Measurements from ENCODE around the gene NUP42. TPM values are rescaled to one million over a fixed set of nuclear protein-coding genes. Genes with fewer than 3 reads are reported as not detected.

The NUP42 gene
- total RNA-seq, 2 experiments from 2014 or later, result 24.1 to 31.7 TPM

- ChIA-PET CTCF (interaction anchor here (0.8 kb wide), 1 partner anchor 8 kb away, joined by 3 read pairs; no protein-coding TSS in a partner anchor), POLR2A (interaction anchor here (0.6 kb wide), 1 partner anchor 1811 kb away, joined by 4 read pairs; no protein-coding TSS in a partner anchor)
- Mint-ChIP-seq H3K4me3 (no peak overlapping the region), H3K27me3 (peaks cover 16% of the 10 kb centered on the region), H3K36me3 (peaks cover 21% of the 10 kb centered on the region), H3K9me3 (peaks cover 2% of the 10 kb centered on the region), H3K4me1 (ENCODE audit: low read depth) (peaks cover 4% of the 10 kb centered on the region), H3K27ac (no peak overlapping the region)
- intact Hi-C loops (cut with micrococcal nuclease), result no loop called here
- DNase-seq, result no peak
These were observed 24.3 kb downstream of the NUP42 start for GRCh38 chr7:23205909-23206767.

- peaks cover 2% of the 10 kb centered on the region for H3K9me3 Mint-ChIP-seq
- no peak overlapping the region for H3K4me3 Mint-ChIP-seq
- ChIA-PET POLR2A (no interaction called here), CTCF (no interaction called here)
- peaks cover 4% of the 10 kb centered on the region for H3K4me1 Mint-ChIP-seq (ENCODE audit: low read depth)
- peaks cover 16% of the 10 kb centered on the region for H3K27me3 Mint-ChIP-seq
- DNase-seq, result no peak
- H3K27ac Mint-ChIP-seq, result no peak overlapping the region
- peaks cover 14% of the 10 kb centered on the region for H3K36me3 Mint-ChIP-seq
- intact Hi-C loops (cut with micrococcal nuclease), result no loop called here
These were observed 25.2 kb downstream of the NUP42 start for GRCh38 chr7:23207021-23207420.

DNA sequence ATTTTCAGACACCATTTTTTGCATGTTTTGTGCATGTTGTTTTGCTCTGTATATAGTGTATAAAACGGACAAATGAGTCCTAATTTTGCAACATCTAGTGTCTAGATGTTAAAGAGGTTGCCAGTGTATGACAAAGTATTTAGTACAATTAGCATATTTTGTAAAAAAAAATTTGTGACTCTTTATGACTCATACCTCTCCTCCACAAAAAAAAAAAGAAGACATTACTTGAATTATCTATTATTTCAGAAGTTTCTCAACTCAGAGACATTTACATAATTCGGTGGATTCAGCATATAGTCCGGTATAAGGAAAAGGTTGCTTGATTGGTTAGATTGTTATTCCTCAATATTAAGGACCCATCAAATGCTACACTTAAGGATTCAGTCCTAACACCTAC, 26.0 kb downstream of the NUP42 start:
- Mint-ChIP-seq H3K4me1 (ENCODE audit: low read depth) (peaks cover 4% of the 10 kb centered on the region), H3K27me3 (peaks cover 16% of the 10 kb centered on the region), H3K9me3 (peaks cover 2% of the 10 kb centered on the region), H3K4me3 (no peak overlapping the region), H3K27ac (no peak overlapping the region), H3K36me3 (peaks cover 13% of the 10 kb centered on the region)
- ChIA-PET CTCF (no interaction called here), POLR2A (no interaction called here)
- DNase-seq, result no peak
- intact Hi-C loops (cut with micrococcal nuclease), result no loop called here

DNA sequence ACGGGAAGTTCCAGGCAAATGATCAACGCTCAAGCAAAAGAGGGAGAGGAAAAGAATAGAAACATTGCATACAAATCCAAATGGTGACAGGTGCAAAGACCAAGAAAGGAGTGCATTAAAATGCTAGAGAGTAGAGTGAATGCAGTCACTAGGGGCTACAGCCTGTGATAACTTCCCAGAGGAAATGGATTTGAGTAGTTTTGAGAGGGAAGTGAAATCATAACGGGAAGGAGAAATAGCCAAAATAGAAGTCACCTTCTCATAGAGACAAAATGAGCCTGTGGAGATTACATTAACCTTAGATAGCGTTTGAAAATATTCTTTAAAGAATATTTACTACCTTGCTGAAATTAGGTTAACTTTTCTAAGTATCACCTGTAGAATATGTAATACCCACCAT, 26.5 kb downstream of the NUP42 start:
- CTCF ChIA-PET, result no interaction called here
- Mint-ChIP-seq H3K9me3 (peaks cover 2% of the 10 kb centered on the region), H3K4me3 (no peak overlapping the region), H3K27ac (no peak overlapping the region), H3K4me1 (ENCODE audit: low read depth) (peaks cover 4% of the 10 kb centered on the region), H3K36me3 (peaks cover 9% of the 10 kb centered on the region), H3K27me3 (peaks cover 16% of the 10 kb centered on the region)
- no peak for DNase-seq
- intact Hi-C loops (cut with micrococcal nuclease), result no loop called here
- POLR2A ChIA-PET, result no interaction called here

DNA sequence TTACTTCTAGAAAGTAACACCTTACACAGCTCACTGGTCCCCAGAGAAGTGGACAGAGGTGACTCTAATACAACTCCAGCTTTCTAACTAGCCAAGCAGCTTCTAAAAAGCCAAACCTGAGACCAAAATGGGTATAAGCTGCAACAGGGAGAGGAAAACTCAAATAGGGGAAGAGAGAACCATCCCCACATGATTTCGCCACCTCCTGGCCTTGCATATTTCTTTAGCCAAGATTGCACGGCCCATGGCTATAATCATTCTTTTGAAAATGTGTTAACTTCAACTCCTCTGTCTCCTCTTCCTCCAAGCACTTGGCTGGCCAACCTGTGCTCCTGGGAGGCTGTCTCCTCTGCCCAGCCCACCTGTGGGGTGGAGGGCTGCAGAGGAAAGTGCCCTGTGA, 28.7 kb downstream of the NUP42 start:
- peaks cover 2% of the 10 kb centered on the region for H3K4me1 Mint-ChIP-seq (ENCODE audit: low read depth)
- peaks cover 13% of the 10 kb centered on the region for H3K27me3 Mint-ChIP-seq
- POLR2A ChIA-PET, result no interaction called here
- intact Hi-C loops (cut with micrococcal nuclease), result no loop called here
- CTCF ChIA-PET, result no interaction called here
- no peak overlapping the region for H3K27ac Mint-ChIP-seq
- H3K36me3 Mint-ChIP-seq, result no peaks in the 10 kb centered on the region
- DNase-seq, result no peak
- no peaks in the 10 kb centered on the region for H3K9me3 Mint-ChIP-seq
- no peak overlapping the region for H3K4me3 Mint-ChIP-seq

GRCh38 chr7:23211589-23211988, 29.7 kb downstream of the NUP42 start:
- intact Hi-C loops (cut with micrococcal nuclease), result no loop called here
- Mint-ChIP-seq H3K27me3 (peaks cover 9% of the 10 kb centered on the region), H3K4me3 (no peak overlapping the region), H3K36me3 (no peaks in the 10 kb centered on the region), H3K9me3 (no peaks in the 10 kb centered on the region), H3K27ac (no peak overlapping the region), H3K4me1 (ENCODE audit: low read depth) (no peaks in the 10 kb centered on the region)
- ChIA-PET POLR2A (no interaction called here), CTCF (interaction anchor here (0.7 kb wide), 1 partner anchor 17 kb away, joined by 3 read pairs; no protein-coding TSS in a partner anchor)
- no peak for DNase-seq

DNA sequence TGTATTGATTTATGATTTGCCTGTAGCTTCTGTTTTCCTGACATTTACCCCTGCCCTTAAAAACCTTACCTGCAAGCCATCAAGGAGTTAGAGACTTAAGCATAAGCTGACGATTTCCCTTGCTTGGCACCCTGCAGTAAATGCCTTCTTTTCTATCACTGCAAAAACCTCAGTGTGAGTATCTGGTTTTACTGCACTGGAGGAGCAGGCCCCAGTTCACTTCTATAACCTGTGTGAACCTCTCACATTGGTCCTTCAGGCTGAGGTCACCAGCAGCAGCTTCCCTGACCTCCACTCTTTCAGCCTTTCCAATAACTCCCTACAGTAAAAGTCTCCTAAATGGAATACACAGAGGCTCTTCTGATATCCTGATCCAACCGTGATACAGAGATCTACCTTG, 30.5 kb downstream of the NUP42 start:
- ChIA-PET POLR2A (no interaction called here), CTCF (interaction anchor here (0.7 kb wide), 1 partner anchor 16 kb away, joined by 3 read pairs; no protein-coding TSS in a partner anchor)
- no peaks in the 10 kb centered on the region for H3K4me1 Mint-ChIP-seq (ENCODE audit: low read depth)
- H3K27ac Mint-ChIP-seq, result no peak overlapping the region
- H3K4me3 Mint-ChIP-seq, result no peak overlapping the region
- no peaks in the 10 kb centered on the region for H3K9me3 Mint-ChIP-seq
- DNase-seq, result no peak
- H3K36me3 Mint-ChIP-seq, result no peaks in the 10 kb centered on the region
- peaks cover 1% of the 10 kb centered on the region for H3K27me3 Mint-ChIP-seq
- intact Hi-C loops (cut with micrococcal nuclease), result no loop called here

DNA sequence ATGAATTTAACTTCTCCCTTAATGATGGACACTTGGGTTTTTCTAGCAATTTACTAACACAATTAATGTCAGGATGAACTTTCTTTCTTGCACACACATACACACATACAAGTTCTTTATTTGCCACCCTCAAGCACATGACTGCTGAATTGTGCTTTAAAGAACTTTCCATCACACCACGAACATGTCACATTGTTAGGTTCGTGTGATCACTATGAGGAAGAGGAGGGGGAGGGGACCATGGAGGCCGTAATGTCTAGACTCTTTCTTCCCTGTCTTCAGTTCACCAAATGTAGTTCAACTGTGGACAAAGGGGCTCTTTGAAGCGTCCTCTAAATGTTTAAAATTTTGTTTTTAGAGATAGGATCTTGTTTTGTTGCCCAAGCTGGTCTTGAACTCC, 31.0 kb downstream of the NUP42 start:
- intact Hi-C loops (cut with micrococcal nuclease), result no loop called here
- CTCF ChIA-PET, result no interaction called here
- Mint-ChIP-seq H3K9me3 (no peaks in the 10 kb centered on the region), H3K27ac (no peak overlapping the region), H3K4me3 (no peak overlapping the region), H3K36me3 (no peaks in the 10 kb centered on the region), H3K4me1 (ENCODE audit: low read depth) (no peaks in the 10 kb centered on the region), H3K27me3 (peaks cover 1% of the 10 kb centered on the region)
- POLR2A ChIA-PET, result no interaction called here
- no peak for DNase-seq

DNA sequence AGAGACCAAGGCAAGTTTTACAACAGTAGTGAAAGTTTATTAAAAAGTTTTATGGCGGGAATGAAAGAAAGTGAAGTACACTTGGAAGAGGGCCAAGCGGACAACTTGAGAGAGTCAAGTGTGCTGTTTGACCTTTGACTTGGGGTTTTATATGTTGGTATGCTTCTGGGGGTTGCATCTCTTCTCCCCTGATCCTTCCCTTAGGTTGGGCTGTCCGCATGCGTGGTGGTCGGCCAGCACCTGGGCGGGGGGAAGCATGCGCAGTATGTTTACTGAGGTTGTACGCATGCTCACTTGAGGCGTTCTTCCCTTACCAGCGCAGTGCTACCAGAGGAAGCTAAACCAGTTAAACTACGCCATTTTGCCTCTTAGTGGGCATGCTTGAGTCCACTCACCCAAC, 31.9 kb downstream of the NUP42 start:
- Mint-ChIP-seq H3K27ac (no peak overlapping the region), H3K4me1 (ENCODE audit: low read depth) (no peaks in the 10 kb centered on the region), H3K4me3 (no peak overlapping the region), H3K36me3 (no peaks in the 10 kb centered on the region), H3K27me3 (peaks cover 1% of the 10 kb centered on the region), H3K9me3 (no peaks in the 10 kb centered on the region)
- CTCF ChIA-PET, result no interaction called here
- intact Hi-C loops (cut with micrococcal nuclease), result no loop called here
- no peak for DNase-seq
- POLR2A ChIA-PET, result no interaction called here

GRCh38 chr7:23214423-23214822, 32.6 kb downstream of the NUP42 start:
- Mint-ChIP-seq H3K36me3 (no peaks in the 10 kb centered on the region), H3K4me3 (no peak overlapping the region), H3K9me3 (no peaks in the 10 kb centered on the region), H3K27me3 (peaks cover 1% of the 10 kb centered on the region), H3K4me1 (ENCODE audit: low read depth) (no peaks in the 10 kb centered on the region), H3K27ac (no peak overlapping the region)
- intact Hi-C loops (cut with micrococcal nuclease), result no loop called here
- ChIA-PET POLR2A (no interaction called here), CTCF (interaction anchor here (0.9 kb wide), 2 partner anchors 9 to 58 kb away, joined by 3 read pairs; no protein-coding TSS in a partner anchor)
- no peak for DNase-seq

DNA sequence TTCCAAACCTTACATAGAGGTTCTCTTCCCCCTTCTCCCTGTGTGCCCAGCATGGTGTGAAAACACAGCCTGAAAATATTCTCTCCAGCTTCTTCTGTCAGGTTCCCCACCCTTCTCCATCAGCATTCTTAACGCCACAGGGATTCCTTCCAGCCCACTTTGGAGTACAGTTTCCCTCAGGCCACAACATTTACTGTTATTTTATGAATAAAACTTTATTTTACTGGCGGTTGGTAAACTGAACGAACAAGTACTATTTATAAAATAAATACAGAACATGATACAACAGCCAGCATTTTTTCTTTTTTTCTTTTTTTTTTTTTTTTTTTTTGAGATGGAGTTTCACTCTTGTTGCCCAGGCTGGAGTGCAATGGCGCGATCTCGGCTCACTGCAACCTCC, 33.1 kb downstream of the NUP42 start:
- no peaks in the 10 kb centered on the region for H3K9me3 Mint-ChIP-seq
- intact Hi-C loops (cut with micrococcal nuclease), result no loop called here
- CTCF ChIA-PET, result interaction anchor here (0.9 kb wide), 2 partner anchors 9 to 58 kb away, joined by 3 read pairs; no protein-coding TSS in a partner anchor
- no peaks in the 10 kb centered on the region for H3K36me3 Mint-ChIP-seq
- DNase-seq, result no peak
- no peak overlapping the region for H3K27ac Mint-ChIP-seq
- POLR2A ChIA-PET, result no interaction called here
- H3K27me3 Mint-ChIP-seq, result peaks cover 1% of the 10 kb centered on the region
- H3K4me1 Mint-ChIP-seq (ENCODE audit: low read depth), result no peaks in the 10 kb centered on the region
- no peak overlapping the region for H3K4me3 Mint-ChIP-seq

DNA sequence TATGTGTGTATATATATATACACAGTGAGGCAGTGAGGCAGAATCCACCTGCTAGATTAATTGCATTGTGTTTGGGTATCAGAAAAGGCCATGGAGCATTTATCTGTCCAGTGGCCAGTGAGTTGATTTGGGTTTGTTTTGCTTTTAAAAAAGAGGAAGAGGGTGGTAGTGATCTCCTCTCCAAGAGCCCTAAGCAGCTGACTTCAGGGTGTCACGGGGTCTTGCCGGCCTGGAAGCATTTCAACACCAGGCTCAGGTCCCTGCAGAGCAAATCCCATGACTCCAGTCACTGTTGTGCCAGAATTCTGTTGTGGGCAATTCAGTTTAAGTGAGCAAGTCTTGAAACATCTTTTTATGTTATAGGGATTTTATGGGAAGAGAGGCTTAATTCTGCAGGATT, 34.2 kb downstream of the NUP42 start:
- intact Hi-C loops (cut with micrococcal nuclease), result no loop called here
- Mint-ChIP-seq H3K36me3 (no peaks in the 10 kb centered on the region), H3K9me3 (no peaks in the 10 kb centered on the region), H3K27me3 (peaks cover 1% of the 10 kb centered on the region), H3K4me3 (no peak overlapping the region), H3K27ac (no peak overlapping the region), H3K4me1 (ENCODE audit: low read depth) (no peaks in the 10 kb centered on the region)
- ChIA-PET POLR2A (no interaction called here), CTCF (no interaction called here)
- no peak for DNase-seq

- no peak for DNase-seq
- no peak overlapping the region for H3K4me3 Mint-ChIP-seq
- intact Hi-C loops (cut with micrococcal nuclease), result no loop called here
These were observed 36.3 kb downstream of the NUP42 start for GRCh38 chr7:23218196-23218595.

More at GRCh38 chr7:23218196-23218595, 36.3 kb downstream of the NUP42 start:
- no peaks in the 10 kb centered on the region for H3K9me3 Mint-ChIP-seq
- POLR2A ChIA-PET, result no interaction called here
- H3K27me3 Mint-ChIP-seq, result peaks cover 1% of the 10 kb centered on the region
- H3K4me1 Mint-ChIP-seq (ENCODE audit: low read depth), result no peaks in the 10 kb centered on the region
- CTCF ChIA-PET, result no interaction called here
- H3K27ac Mint-ChIP-seq, result no peak overlapping the region
- no peaks in the 10 kb centered on the region for H3K36me3 Mint-ChIP-seq
